ENCODE results near the gene CFAP58.

CFAP58 gene

GRCh38 chr10:104380336-104380735 lies 26.7 kb downstream of the CFAP58 start:
- no peak for DNase-seq

GRCh38 chr10:104387130-104387888 lies 33.7 kb downstream of the CFAP58 start:
- DNase-seq: no peak

GRCh38 chr10:104388830-104389229 lies 35.2 kb downstream of the CFAP58 start:
- no peak for DNase-seq

GRCh38 chr10:104391150-104391968 lies 37.7 kb downstream of the CFAP58 start:
- no peak for DNase-seq

- no peak for DNase-seq
Measured at GRCh38 chr10:104391969-104392296, 38.3 kb downstream of the CFAP58 start.

GRCh38 chr10:104393387-104393786 lies 39.8 kb downstream of the CFAP58 start:
- DNase-seq: no peak

- DNase-seq: no peak
Measured at GRCh38 chr10:104396581-104396980, 42.9 kb downstream of the CFAP58 start.

- no peak for DNase-seq
Measured at GRCh38 chr10:104403636-104404035, 50.0 kb downstream of the CFAP58 start.

- no peak for DNase-seq
Measured at GRCh38 chr10:104406715-104407650, 53.4 kb downstream of the CFAP58 start.

- DNase-seq: no peak
Measured at GRCh38 chr10:104413528-104413927, 59.9 kb downstream of the CFAP58 start.

- DNase-seq: no peak
Measured at GRCh38 chr10:104415526-104416165, 62.0 kb downstream of the CFAP58 start.

- DNase-seq: no peak
Measured at GRCh38 chr10:104416851-104417250, 63.2 kb downstream of the CFAP58 start.

- DNase-seq: no peak
Measured at GRCh38 chr10:104417637-104418292, 64.1 kb downstream of the CFAP58 start.

- no peak for DNase-seq
Measured at GRCh38 chr10:104424719-104425118, 71.1 kb downstream of the CFAP58 start.

- no peak for DNase-seq
Measured at GRCh38 chr10:104427989-104428388, 74.4 kb downstream of the CFAP58 start.

GRCh38 chr10:104429846-104430245 lies 76.2 kb downstream of the CFAP58 start:
- no peak for DNase-seq

- no peak for DNase-seq
Measured at GRCh38 chr10:104430360-104430759, 76.7 kb downstream of the CFAP58 start.

- DNase-seq: no peak
Measured at GRCh38 chr10:104433669-104434068, 80.0 kb downstream of the CFAP58 start.

GRCh38 chr10:104434601-104435000 lies 81.0 kb downstream of the CFAP58 start:
- no peak for DNase-seq

- no peak for DNase-seq
Measured at GRCh38 chr10:104435822-104436221, 82.2 kb downstream of the CFAP58 start.

- no peak for DNase-seq
Measured at GRCh38 chr10:104437226-104437625, 83.6 kb downstream of the CFAP58 start.

- DNase-seq: no peak
Measured at GRCh38 chr10:104440221-104440620, 86.6 kb downstream of the CFAP58 start.

Data from activated T-cell treated with anti-CD3 and anti-CD28 coated beads, Interleukin-2, amount 50 U/mL, for 1 hour (primary cell).